Measurements from ENCODE around the gene ZSWIM6. TPM values are rescaled to one million over a fixed set of nuclear protein-coding genes. Genes with fewer than 3 reads are reported as not detected.
A peak's percentile ranks its signal among the peaks of the same experiment; 100 is the strongest.

Gene ZSWIM6
- total RNA-seq, 2 experiments from 2014 or later, result 6.1 to 6.5 TPM

- Mint-ChIP-seq H3K36me3 (peaks cover 2% of the 10 kb centered on the region), H3K27ac (no peak overlapping the region), H3K27me3 (peaks cover 2% of the 10 kb centered on the region), H3K9me3 (peaks cover 2% of the 10 kb centered on the region), H3K4me1 (peaks cover 3% of the 10 kb centered on the region), H3K4me3 (no peak overlapping the region)
- no peak for ATAC-seq (ENCODE audit: low read depth)
- no peak for DNase-seq
- POLR2A ChIA-PET, result no interaction called here
Observed at GRCh38 chr5:61298580-61298979, 33.5 kb upstream of the ZSWIM6 start.

DNA sequence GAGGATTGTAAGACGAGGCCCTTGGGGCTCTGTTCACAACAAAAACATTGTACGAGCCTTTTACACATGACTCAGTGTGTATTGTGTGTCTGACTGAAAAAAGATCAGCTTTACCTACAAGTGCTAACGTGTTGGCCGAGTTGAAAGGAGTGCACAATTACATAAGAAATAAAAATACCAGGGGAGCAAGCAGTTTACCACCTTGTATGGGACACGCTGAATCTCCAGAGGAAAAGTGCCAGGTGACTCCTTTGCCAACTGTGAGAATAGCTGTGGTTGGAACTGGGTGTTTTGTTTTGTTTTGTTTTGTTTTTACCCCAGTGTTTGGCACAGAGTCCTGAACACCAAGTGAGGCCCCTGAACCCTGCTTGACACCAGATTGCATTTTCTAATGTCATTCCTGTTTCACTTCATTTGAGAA is 32.8 kb upstream of the ZSWIM6 start:
- H3K27me3 Mint-ChIP-seq, result peaks cover 2% of the 10 kb centered on the region
- no peak overlapping the region for H3K27ac Mint-ChIP-seq
- POLR2A ChIA-PET, result no interaction called here
- DNase-seq (no peak), ATAC-seq (ENCODE audit: low read depth) (no peak)
- peaks cover 3% of the 10 kb centered on the region for H3K4me1 Mint-ChIP-seq
- no peak overlapping the region for H3K4me3 Mint-ChIP-seq
- H3K9me3 Mint-ChIP-seq, result peaks cover 2% of the 10 kb centered on the region
- H3K36me3 Mint-ChIP-seq, result peaks cover 2% of the 10 kb centered on the region

GRCh38 chr5:61301341-61302199 is 30.5 kb upstream of the ZSWIM6 start:
- H3K9me3 Mint-ChIP-seq, result no peaks in the 10 kb centered on the region
- DNase-seq (no peak), ATAC-seq (ENCODE audit: low read depth) (no peak)
- POLR2A ChIA-PET, result no interaction called here
- no peak overlapping the region for H3K4me3 Mint-ChIP-seq
- H3K27ac Mint-ChIP-seq, result no peak overlapping the region
- peaks cover 8% of the 10 kb centered on the region for H3K4me1 Mint-ChIP-seq
- H3K27me3 Mint-ChIP-seq, result no peaks in the 10 kb centered on the region
- H3K36me3 Mint-ChIP-seq, result no peaks in the 10 kb centered on the region

- peaks cover 13% of the 10 kb centered on the region for H3K4me1 Mint-ChIP-seq
- no peaks in the 10 kb centered on the region for H3K9me3 Mint-ChIP-seq
- no peaks in the 10 kb centered on the region for H3K36me3 Mint-ChIP-seq
- POLR2A ChIA-PET, result no interaction called here
- no peak for ATAC-seq (ENCODE audit: low read depth)
- no peaks in the 10 kb centered on the region for H3K27me3 Mint-ChIP-seq
- DNase-seq, result no peak
- H3K27ac Mint-ChIP-seq, result no peak overlapping the region
- H3K4me3 Mint-ChIP-seq, result no peak overlapping the region
Observed at GRCh38 chr5:61302200-61302563, 29.9 kb upstream of the ZSWIM6 start.

DNA sequence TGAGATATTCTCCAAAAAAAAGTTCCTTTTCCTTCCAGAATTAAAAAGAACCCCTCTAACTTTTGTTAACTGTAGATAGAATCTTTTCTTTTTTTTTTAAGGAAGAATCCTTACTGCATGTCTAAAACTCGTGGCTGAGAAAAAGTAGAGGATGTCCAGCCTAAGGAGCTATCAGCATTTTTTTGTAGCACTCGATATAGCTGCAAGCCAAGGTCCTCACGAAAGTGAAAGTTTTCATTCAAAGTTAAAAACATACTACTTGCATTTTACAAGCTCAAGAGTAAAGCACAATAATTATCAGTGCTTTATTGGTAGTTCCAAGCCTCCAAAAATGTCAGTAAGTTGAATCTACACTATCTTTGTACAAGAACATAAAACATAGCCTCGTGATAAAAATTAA is 28.7 kb upstream of the ZSWIM6 start:
- DNase-seq, result no peak
- Mint-ChIP-seq H3K27me3 (no peaks in the 10 kb centered on the region), H3K9me3 (no peaks in the 10 kb centered on the region), H3K27ac (no peak overlapping the region), H3K4me1 (peaks cover 17% of the 10 kb centered on the region), H3K4me3 (peak overlapping the region; percentile 32), H3K36me3 (no peaks in the 10 kb centered on the region)
- POLR2A ChIA-PET, result interaction anchor here (1.4 kb wide), 1 partner anchor 29 kb away, joined by 3 read pairs; the partner anchor contains the start of gene ZSWIM6
- no peak for ATAC-seq (ENCODE audit: low read depth)

GRCh38 chr5:61304590-61305381 is 27.3 kb upstream of the ZSWIM6 start:
- no peak overlapping the region for H3K4me3 Mint-ChIP-seq
- no peak for ATAC-seq (ENCODE audit: low read depth)
- H3K4me1 Mint-ChIP-seq, result peaks cover 17% of the 10 kb centered on the region
- H3K9me3 Mint-ChIP-seq, result no peaks in the 10 kb centered on the region
- POLR2A ChIA-PET, result no interaction called here
- H3K27me3 Mint-ChIP-seq, result no peaks in the 10 kb centered on the region
- no peak for DNase-seq
- H3K27ac Mint-ChIP-seq, result no peak overlapping the region
- no peaks in the 10 kb centered on the region for H3K36me3 Mint-ChIP-seq

GRCh38 chr5:61306531-61307131 is 25.4 kb upstream of the ZSWIM6 start:
- peak overlapping the region; percentile 68 for H3K27ac Mint-ChIP-seq
- peaks cover 17% of the 10 kb centered on the region for H3K4me1 Mint-ChIP-seq
- ATAC-seq (ENCODE audit: low read depth) (peak; percentile 70), DNase-seq (no peak)
- peak overlapping the region; percentile 46 for H3K4me3 Mint-ChIP-seq
- peaks cover 2% of the 10 kb centered on the region for H3K27me3 Mint-ChIP-seq
- H3K9me3 Mint-ChIP-seq, result no peaks in the 10 kb centered on the region
- POLR2A ChIA-PET, result interaction anchor here (0.9 kb wide), 1 partner anchor 25 kb away, joined by 3 read pairs; no protein-coding TSS in a partner anchor
- H3K36me3 Mint-ChIP-seq, result no peaks in the 10 kb centered on the region

GRCh38 chr5:61307191-61307590 is 24.9 kb upstream of the ZSWIM6 start:
- no peak overlapping the region for H3K4me3 Mint-ChIP-seq
- H3K4me1 Mint-ChIP-seq, result peaks cover 17% of the 10 kb centered on the region
- DNase-seq (no peak), ATAC-seq (ENCODE audit: low read depth) (no peak)
- peak overlapping the region; percentile 68 for H3K27ac Mint-ChIP-seq
- POLR2A ChIA-PET, result interaction anchor here (0.9 kb wide), 1 partner anchor 24 kb away, joined by 3 read pairs; no protein-coding TSS in a partner anchor
- peaks cover 2% of the 10 kb centered on the region for H3K27me3 Mint-ChIP-seq
- no peaks in the 10 kb centered on the region for H3K36me3 Mint-ChIP-seq
- H3K9me3 Mint-ChIP-seq, result no peaks in the 10 kb centered on the region

GRCh38 chr5:61307611-61308010 is 24.4 kb upstream of the ZSWIM6 start:
- Mint-ChIP-seq H3K4me3 (no peak overlapping the region), H3K36me3 (no peaks in the 10 kb centered on the region), H3K4me1 (peaks cover 17% of the 10 kb centered on the region), H3K27ac (no peak overlapping the region), H3K9me3 (no peaks in the 10 kb centered on the region), H3K27me3 (peaks cover 2% of the 10 kb centered on the region)
- ATAC-seq (ENCODE audit: low read depth) (no peak), DNase-seq (no peak)
- POLR2A ChIA-PET, result no interaction called here

- no peaks in the 10 kb centered on the region for H3K36me3 Mint-ChIP-seq
- POLR2A ChIA-PET, result no interaction called here
- no peak overlapping the region for H3K27ac Mint-ChIP-seq
- H3K9me3 Mint-ChIP-seq, result no peaks in the 10 kb centered on the region
- H3K4me1 Mint-ChIP-seq, result peaks cover 14% of the 10 kb centered on the region
- H3K27me3 Mint-ChIP-seq, result peaks cover 8% of the 10 kb centered on the region
- DNase-seq (no peak), ATAC-seq (ENCODE audit: low read depth) (no peak)
- H3K4me3 Mint-ChIP-seq, result no peak overlapping the region
Observed at GRCh38 chr5:61308712-61309111, 23.3 kb upstream of the ZSWIM6 start.

- POLR2A ChIA-PET, result no interaction called here
- ATAC-seq (ENCODE audit: low read depth), result no peak
- no peaks in the 10 kb centered on the region for H3K9me3 Mint-ChIP-seq
- DNase-seq, result no peak
- no peak overlapping the region for H3K4me3 Mint-ChIP-seq
- no peak overlapping the region for H3K27ac Mint-ChIP-seq
- H3K4me1 Mint-ChIP-seq, result peaks cover 17% of the 10 kb centered on the region
- H3K36me3 Mint-ChIP-seq, result no peaks in the 10 kb centered on the region
- peaks cover 10% of the 10 kb centered on the region for H3K27me3 Mint-ChIP-seq
Observed at GRCh38 chr5:61309115-61309514, 22.9 kb upstream of the ZSWIM6 start.

GRCh38 chr5:61311056-61311610 is 20.9 kb upstream of the ZSWIM6 start:
- POLR2A ChIA-PET, result no interaction called here
- H3K4me3 Mint-ChIP-seq, result no peak overlapping the region
- no peak overlapping the region for H3K27ac Mint-ChIP-seq
- DNase-seq (no peak), ATAC-seq (ENCODE audit: low read depth) (no peak)
- peaks cover 23% of the 10 kb centered on the region for H3K27me3 Mint-ChIP-seq
- no peaks in the 10 kb centered on the region for H3K9me3 Mint-ChIP-seq
- H3K36me3 Mint-ChIP-seq, result no peaks in the 10 kb centered on the region
- peaks cover 17% of the 10 kb centered on the region for H3K4me1 Mint-ChIP-seq

Data from activated naive CD8-positive, alpha-beta T cell treated with anti-CD3 and anti-CD28 coated beads, Interleukin-2, amount 10 ng/mL, durations not matched to agents 7 days and 5 days (primary cell).